ENCODE results near the gene GATAD1.

GATAD1 gene, protein sequence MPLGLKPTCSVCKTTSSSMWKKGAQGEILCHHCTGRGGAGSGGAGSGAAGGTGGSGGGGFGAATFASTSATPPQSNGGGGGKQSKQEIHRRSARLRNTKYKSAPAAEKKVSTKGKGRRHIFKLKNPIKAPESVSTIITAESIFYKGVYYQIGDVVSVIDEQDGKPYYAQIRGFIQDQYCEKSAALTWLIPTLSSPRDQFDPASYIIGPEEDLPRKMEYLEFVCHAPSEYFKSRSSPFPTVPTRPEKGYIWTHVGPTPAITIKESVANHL

DNA sequence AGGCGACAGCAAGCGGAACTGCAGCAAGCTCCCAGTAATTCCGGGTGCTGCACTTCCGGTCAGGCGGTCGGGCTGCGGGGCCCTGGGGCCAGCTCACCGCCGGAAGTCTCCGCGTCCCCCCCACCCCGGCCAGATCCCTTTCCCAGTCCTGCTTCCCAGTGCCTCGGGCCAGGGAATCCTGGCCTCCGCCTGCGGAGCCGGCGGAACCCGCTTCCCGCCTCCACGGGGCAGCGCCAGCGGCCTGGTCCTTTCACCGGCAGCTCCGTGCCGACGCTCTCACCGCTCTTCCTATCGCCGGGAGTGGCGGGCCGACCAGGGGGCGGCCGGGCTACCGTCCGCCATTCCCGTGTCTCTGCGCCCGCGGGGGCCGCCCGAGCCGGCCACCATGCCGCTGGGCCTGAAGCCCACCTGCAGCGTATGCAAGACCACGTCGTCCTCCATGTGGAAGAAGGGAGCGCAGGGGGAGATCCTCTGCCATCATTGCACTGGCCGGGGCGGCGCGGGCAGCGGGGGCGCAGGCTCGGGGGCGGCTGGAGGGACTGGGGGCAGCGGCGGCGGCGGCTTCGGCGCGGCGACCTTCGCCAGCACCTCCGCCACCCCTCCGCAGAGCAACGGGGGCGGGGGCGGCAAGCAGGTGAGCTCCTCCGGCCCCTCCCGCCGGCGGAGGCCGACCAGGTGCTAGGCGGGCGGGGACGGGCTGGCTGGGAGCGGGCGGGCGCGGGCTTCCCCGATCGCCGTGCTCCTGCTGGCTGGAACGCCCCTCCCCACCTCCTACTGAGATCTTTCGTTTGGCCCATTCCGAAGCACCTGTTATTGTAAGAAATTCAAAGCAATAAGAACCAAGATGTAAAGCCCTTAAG is at the start of gene GATAD1:
Gene GATAD1, plus strand, starts transcription at position 138 of the 860 bp plus-strand sequence. Its CDS starts 248 bp downstream, at position 386.
- Histone ChIP-seq H3K27ac (peak within 1 kb of the TSS; percentile 92), H3K27me3 (ENCODE audit: control insufficient read depth, insufficient read depth, low read length) (no peaks in the 10 kb centered on the region), H3K9ac (peak within 1 kb of the TSS; percentile 93), H3K4me2 (ENCODE audit: low read length) (peak within 1 kb of the TSS; percentile 74), H3K9me3 (ENCODE audit: control insufficient read depth, low read length) (no peaks in the 10 kb centered on the region), H3K36me3 (ENCODE audit: control insufficient read depth, insufficient read depth, low read length) (no peaks in the 10 kb centered on the region), H3K79me2 (no peaks in the 10 kb centered on the region), H2AFZ (peak within 1 kb of the TSS; percentile 99), H3K4me3 (ENCODE audit: low read depth, low read length) (peak within 1 kb of the TSS; percentile 85), H3K4me1 (no peaks in the 10 kb centered on the region)
- TF ChIP-seq, protein P1, sequence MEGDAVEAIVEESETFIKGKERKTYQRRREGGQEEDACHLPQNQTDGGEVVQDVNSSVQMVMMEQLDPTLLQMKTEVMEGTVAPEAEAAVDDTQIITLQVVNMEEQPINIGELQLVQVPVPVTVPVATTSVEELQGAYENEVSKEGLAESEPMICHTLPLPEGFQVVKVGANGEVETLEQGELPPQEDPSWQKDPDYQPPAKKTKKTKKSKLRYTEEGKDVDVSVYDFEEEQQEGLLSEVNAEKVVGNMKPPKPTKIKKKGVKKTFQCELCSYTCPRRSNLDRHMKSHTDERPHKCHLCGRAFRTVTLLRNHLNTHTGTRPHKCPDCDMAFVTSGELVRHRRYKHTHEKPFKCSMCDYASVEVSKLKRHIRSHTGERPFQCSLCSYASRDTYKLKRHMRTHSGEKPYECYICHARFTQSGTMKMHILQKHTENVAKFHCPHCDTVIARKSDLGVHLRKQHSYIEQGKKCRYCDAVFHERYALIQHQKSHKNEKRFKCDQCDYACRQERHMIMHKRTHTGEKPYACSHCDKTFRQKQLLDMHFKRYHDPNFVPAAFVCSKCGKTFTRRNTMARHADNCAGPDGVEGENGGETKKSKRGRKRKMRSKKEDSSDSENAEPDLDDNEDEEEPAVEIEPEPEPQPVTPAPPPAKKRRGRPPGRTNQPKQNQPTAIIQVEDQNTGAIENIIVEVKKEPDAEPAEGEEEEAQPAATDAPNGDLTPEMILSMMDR (IDR thresholded peaks at IDR 0.05), result peak; percentile 94

DNA sequence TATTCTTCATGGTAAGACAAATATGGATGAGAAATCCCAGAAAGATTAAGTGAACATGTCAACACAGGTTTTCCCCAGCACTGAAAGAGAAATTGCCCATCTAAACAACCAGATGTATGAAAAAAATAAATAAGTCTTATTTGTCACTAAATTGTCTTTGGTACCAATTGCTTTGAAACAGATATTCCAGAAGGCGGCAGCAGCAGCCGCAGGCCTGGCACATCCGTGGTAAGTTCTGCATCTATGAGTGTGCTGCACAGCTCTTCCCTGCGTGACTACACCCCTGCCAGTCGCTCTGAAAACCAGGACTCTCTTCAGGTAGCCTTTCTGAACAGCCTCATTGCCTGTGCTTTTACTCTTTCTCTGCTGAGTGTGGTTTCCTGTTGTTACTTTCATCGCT is 49.7 kb upstream of the GATAD1 start:
- H3K36me3 ChIP-seq (ENCODE audit: control insufficient read depth, insufficient read depth, low read length), result no peaks in the 10 kb centered on the region
- no peak overlapping the region for H3K27ac ChIP-seq
- TF ChIP-seq, protein P1 (IDR thresholded peaks at IDR 0.05), result no peak
- H3K9ac ChIP-seq, result no peak overlapping the region
- no peak overlapping the region for H2AFZ ChIP-seq
- no peaks in the 10 kb centered on the region for H3K27me3 ChIP-seq (ENCODE audit: control insufficient read depth, insufficient read depth, low read length)
- H3K4me2 ChIP-seq (ENCODE audit: low read length), result no peak overlapping the region
- no peak overlapping the region for H3K4me3 ChIP-seq (ENCODE audit: low read depth, low read length)
- no peaks in the 10 kb centered on the region for H3K4me1 ChIP-seq
- H3K9me3 ChIP-seq (ENCODE audit: control insufficient read depth, low read length), result no peaks in the 10 kb centered on the region
- H3K79me2 ChIP-seq, result no peaks in the 10 kb centered on the region

DNA sequence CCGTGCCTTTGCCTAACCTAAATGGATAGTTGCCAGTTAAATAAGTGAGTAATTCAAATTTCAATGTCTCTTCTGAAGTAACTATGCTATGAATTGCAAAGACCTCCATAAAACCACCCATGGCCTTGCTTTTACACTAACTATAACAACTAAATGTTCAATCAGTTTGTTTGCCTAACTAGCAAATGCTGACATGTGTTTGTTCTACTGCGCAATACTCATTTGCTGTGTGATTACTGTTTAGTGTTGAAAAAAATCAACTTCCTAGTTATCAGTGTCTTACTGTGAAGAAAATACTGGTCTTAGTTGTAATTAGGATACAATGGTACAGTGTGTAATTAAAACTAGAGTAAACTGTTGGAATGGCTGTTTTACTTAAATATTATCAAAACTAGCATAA is 47.3 kb upstream of the GATAD1 start:
- no peak overlapping the region for H3K9ac ChIP-seq
- H3K36me3 ChIP-seq (ENCODE audit: control insufficient read depth, insufficient read depth, low read length), result no peaks in the 10 kb centered on the region
- H2AFZ ChIP-seq, result no peak overlapping the region
- no peak overlapping the region for H3K4me2 ChIP-seq (ENCODE audit: low read length)
- H3K4me1 ChIP-seq, result no peaks in the 10 kb centered on the region
- no peak overlapping the region for H3K27ac ChIP-seq
- no peak overlapping the region for H3K4me3 ChIP-seq (ENCODE audit: low read depth, low read length)
- no peaks in the 10 kb centered on the region for H3K27me3 ChIP-seq (ENCODE audit: control insufficient read depth, insufficient read depth, low read length)
- TF ChIP-seq, protein P1 (IDR thresholded peaks at IDR 0.05), result no peak
- H3K9me3 ChIP-seq (ENCODE audit: control insufficient read depth, low read length), result no peaks in the 10 kb centered on the region
- H3K79me2 ChIP-seq, result no peaks in the 10 kb centered on the region

DNA sequence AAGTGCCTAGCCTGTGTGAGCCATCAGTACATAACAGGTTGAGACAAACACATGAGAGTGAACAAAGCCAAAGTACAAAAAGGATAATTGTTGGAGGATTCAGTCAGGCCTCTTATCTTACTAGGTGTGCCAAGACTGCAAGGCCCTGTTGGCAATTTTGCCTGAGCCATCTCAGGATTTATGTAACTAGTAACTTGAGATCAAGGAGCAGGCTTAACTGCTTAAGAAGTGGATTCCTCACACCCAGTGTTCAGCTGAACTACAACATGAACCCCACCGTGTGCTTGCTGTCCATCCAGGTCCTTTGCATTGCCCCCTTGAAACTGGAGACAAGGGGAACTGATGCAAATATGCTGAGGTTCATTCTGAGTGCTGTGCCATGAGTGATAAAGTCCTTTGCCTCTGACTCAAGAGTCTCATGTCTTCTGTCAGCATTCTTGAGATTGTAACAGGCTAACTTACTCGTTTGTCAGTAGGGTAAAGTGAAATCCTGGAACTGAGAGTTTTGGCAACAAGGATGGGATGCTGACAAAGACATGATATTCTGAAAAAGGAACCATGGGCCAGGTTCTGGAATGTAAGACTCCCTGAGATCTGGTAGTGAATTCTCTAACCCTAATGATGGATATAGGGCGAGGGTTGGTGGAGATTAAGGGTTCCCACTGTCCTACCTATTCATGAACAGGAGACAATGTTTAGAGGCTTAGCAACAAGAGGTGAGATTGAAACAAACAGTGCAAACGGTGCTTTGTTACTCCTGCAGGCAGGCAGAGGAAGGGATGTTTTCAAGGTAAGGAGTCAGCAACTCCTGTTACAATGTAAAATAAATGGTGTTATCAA is 44.1 kb upstream of the GATAD1 start:
- H3K79me2 ChIP-seq, result no peaks in the 10 kb centered on the region
- no peak overlapping the region for H3K4me3 ChIP-seq (ENCODE audit: low read depth, low read length)
- H3K9ac ChIP-seq, result no peak overlapping the region
- H3K9me3 ChIP-seq (ENCODE audit: control insufficient read depth, low read length), result no peaks in the 10 kb centered on the region
- TF ChIP-seq, protein P1 (IDR thresholded peaks at IDR 0.05), result no peak
- H2AFZ ChIP-seq, result no peak overlapping the region
- no peak overlapping the region for H3K27ac ChIP-seq
- no peaks in the 10 kb centered on the region for H3K36me3 ChIP-seq (ENCODE audit: control insufficient read depth, insufficient read depth, low read length)
- H3K4me1 ChIP-seq, result no peaks in the 10 kb centered on the region
- no peaks in the 10 kb centered on the region for H3K27me3 ChIP-seq (ENCODE audit: control insufficient read depth, insufficient read depth, low read length)
- no peak overlapping the region for H3K4me2 ChIP-seq (ENCODE audit: low read length)
